Right lobe of liver (tissue), 4 donors: ENCODE data around the gene C17orf114.

ENCODE experiments used
- POLR2A ChIP-seq: fragments of 450-650 bp; IDR thresholded peaks from one replicate; pipeline ENCODE4 v1.6.1; 2017; ENCODE audit warnings: antibody characterized with exemption, mild to moderate bottlenecking
- TF ChIP-seq, protein P1 (sequence below), 4 donors: fragments of 200-600 bp in 3 of 4; fragments of 450-650 bp in 1 of 4; IDR thresholded peaks; one replicate each; pipeline versions ENCODE4 v1.5.1 to v1.8.0; 2016 to 2022; ENCODE audit warnings: antibody characterized with exemption in 4 of 4, mild to moderate bottlenecking in 2 of 4
- donor health status: DM: no; HTN: no; CAD: no.
- donor health status: DM: no; HTN: no; CAD: no.
- donor health status: DM: no; HTN: yes; CAD: no.

DNA sequence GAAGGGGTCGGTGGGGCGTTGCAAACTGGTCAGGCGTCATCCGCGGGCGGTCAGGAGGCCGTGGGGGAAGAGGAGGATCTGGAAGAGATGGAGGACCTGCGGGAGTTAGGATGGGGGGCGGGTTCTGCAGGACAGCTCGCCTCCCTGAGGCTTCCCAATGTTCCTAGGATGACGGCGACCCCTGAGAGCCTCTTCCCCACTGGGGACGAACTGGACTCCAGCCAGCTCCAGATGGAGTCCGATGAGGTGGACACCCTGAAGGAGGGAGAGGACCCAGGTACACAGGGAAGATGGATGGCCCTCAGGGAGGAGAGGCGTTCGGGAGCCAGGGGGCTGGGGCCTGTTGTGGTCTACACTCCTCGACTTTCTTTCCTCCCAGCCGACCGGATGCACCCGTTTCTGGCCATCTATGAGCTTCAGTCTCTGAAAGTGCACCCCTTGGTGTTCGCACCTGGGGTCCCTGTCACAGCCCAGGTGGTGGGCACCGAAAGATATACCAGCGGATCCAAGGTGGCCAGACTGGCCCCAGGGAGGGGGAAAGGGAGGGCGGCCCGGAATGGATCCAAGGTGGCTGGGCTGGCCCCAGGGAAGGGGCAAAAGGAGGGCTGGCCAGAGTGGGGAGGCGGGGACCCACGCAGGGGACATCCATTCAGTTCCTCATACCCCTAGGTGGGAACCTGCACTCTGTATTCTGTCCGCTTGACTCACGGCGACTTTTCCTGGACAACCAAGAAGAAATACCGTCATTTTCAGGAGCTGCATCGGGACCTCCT lies 5.7 kb upstream of the C17orf114 start:
- TF ChIP-seq POLR2A: no peak
- TF ChIP-seq, protein P1, sequence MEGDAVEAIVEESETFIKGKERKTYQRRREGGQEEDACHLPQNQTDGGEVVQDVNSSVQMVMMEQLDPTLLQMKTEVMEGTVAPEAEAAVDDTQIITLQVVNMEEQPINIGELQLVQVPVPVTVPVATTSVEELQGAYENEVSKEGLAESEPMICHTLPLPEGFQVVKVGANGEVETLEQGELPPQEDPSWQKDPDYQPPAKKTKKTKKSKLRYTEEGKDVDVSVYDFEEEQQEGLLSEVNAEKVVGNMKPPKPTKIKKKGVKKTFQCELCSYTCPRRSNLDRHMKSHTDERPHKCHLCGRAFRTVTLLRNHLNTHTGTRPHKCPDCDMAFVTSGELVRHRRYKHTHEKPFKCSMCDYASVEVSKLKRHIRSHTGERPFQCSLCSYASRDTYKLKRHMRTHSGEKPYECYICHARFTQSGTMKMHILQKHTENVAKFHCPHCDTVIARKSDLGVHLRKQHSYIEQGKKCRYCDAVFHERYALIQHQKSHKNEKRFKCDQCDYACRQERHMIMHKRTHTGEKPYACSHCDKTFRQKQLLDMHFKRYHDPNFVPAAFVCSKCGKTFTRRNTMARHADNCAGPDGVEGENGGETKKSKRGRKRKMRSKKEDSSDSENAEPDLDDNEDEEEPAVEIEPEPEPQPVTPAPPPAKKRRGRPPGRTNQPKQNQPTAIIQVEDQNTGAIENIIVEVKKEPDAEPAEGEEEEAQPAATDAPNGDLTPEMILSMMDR (IDR thresholded peaks at IDR 0.05): no peak
